NCI-H1436 (cell line): ENCODE measurements around the gene GALT.
A peak's percentile ranks its signal among the peaks of the same experiment; 100 is the strongest.

Experiments
- DNase-seq: peaks from one replicate; lab custom pipeline; 2025; lab: John Stamatoyannopoulos, UW

The GALT gene

DNA sequence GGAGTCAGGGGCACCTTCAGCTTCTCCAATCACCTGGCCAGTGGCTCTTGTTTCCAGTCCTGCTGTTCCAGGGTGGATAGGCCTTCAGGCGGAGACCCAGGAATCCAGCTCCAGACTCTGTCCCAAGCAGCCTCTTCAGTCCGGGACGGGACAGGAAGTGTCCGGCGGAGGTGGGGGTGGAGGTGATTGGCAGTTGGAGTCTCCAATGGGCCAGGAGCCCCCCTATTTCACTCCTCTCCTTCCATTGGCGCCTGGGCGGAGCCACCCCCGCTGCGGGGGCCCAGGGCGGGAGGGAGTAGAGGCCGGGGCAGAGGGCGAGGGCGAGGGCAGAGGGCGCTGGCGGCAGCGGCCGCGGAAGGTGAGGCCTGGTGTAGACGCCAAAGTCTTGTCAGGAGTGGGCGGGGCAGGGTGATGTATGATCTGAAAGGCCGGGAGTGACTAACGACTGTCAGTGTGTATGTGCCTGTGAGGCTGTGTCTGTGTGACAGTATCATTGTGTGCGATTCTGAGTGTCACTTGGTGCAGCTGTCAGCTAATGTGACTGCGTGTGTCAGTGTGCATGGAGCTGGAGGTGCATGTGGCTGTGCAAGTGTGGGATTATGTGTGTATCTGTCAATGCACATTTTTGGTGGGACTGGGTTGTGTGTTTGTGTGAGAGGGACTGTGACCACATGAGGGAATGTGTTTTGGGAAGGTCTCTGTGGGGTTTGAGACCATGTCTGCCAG, 5.6 kb downstream of the GALT start, which contains the start of gene IL11RA:
Gene IL11RA, plus strand, starts transcription at position 310 of the 726 bp plus-strand sequence. CDS start 3,033 bp downstream, outside the sequence.
- no peak for DNase-seq

DNA sequence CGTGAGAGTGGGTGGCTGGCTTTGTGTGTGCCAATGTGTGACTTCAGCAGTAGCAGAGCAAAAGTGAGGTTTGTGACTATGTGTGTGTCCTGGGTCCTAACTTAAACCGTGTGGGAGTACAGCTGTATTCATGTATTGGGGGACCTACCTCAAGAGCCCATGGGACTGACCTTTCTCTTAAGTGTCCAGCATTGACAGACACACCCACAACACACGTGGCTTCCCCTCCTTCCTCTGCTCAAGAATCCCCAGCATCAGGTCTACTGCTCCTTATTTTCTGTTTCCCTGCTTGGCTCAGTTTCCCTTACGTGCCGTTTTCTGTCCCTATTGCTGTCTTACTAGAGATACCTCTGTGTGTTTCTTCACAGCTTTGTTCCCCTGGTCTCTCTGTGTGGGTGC, 6.1 kb downstream of the GALT start:
- no peak for DNase-seq

DNA sequence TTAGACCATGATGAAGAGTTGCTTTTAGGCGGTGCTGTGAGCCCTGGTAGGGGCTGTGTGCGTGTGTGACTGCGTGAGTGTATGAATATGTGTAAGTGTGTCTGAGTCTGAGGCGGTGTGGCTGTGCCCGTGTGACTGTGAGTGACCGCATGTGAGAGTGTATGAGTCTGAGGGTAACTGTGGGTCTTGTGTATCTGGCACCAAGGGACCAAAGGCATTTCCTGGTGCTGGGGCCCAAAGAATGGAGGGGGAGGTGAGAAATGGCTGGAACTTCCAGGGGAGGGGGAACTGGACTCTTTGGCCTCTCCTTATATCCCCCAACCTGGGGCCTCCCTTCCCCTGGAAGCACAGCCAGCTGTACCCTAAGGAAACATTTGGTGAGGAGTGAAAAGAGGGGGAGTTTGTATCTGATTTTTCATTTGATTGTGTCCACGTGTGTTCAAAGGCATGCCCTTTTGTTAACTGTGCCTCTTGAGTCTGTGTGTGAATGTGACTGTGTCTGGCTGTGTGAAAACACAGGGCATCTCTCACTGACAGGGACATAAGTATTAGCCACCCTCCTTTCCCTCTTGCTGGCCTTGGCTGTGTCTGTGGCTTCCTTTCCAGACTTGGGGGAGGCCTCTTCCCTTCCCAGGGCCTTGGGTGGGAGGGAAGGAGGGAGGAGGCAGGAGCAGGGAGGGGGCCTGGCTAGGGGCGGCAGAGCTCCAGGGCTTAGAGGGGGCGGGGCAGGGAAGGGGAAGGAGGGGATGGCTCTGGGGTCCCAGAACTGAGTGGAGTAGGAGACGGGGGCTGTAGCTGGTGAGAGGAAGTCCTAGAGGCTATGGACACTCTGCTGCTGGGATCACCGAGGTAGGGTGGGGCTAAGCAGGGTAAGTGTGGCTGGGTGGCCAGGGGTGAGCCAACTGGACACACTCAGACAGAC, 6.9 kb downstream of the GALT start:
- no peak for DNase-seq

DNA sequence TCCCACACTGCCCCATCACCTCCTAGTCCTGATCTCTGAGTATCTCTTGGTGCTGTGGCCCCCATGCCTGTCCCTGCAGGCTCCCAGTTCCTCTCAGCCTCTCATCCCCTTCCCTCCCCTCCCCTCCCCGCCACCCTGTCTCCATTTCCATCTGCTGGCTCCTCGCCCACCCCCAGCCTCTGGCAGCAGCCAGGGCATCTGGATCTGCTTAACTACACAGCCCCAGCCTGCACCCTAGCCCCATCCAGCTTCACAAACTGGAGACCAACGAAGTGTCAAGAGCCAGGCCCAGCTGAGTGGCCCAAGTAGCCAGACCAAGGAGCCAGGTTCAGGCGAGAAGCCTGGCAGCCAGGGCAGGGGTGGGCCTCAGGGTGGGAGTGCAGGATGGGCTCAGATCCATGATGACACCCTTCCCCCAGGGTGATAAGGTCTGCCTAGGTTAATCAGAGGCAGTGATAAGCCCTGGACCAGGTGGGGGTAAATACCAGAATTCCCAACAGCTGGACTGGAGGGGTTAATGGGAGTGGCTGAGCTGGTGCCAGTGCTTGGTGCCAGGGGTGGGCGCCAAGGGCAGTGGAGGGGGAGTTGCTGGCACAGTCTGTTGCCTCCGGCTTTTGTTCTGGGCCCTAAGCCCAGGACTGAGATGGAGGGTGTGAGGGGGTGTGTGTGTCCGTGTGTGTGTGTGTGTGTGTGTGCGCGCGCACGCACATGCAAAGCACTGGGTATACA, 8.0 kb downstream of the GALT start:
- no peak for DNase-seq

DNA sequence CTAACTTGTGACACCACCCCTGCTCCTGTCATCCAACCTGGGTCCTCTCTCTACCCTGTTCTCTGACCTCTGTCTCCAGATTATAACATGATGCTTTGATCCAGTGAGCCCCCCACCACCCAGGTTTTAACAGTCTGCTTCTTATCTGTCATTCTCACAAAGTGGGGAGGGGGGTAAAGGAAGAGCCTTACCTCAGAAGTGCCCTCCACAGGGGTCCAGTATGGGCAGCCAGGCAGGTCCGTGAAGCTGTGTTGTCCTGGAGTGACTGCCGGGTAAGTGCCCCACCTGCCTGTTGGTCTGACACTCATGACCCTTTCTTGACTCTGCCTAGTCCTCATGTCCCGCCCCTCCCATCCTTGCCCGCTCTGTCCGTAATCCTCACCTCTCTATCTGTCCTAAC, 8.9 kb downstream of the GALT start:
- DNase-seq: no peak

DNA sequence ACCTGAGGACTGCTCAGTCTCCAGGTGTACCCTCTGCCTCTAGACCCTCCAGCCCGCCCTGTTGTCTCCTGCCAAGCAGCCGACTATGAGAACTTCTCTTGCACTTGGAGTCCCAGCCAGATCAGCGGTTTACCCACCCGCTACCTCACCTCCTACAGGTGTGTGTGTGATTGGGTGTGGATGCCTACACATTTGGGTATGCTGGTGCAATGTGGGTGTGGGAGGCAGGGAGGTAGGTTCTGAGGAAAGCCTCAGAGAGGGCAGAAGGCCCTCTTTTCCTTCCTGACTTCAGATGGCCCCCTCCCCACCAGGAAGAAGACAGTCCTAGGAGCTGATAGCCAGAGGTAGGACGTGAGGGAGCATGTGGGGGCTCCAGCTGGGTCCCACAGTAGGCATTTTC, 10.5 kb downstream of the GALT start:
- DNase-seq: no peak

DNA sequence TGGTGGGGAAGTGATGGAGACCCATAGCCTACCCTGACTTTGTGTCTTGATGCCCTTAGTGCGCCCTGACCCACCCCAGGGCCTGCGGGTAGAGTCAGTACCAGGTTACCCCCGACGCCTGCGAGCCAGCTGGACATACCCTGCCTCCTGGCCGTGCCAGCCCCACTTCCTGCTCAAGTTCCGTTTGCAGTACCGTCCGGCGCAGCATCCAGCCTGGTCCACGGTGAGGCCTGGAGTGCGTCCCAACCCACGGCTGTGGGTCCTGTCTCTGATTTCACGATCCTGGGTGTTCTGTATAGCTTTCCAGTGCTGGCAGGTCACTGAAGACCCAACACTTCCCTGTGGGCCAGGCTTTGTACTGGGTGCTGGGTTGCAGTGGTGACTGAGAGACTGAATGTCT, 12.0 kb downstream of the GALT start:
- DNase-seq: no peak

DNA sequence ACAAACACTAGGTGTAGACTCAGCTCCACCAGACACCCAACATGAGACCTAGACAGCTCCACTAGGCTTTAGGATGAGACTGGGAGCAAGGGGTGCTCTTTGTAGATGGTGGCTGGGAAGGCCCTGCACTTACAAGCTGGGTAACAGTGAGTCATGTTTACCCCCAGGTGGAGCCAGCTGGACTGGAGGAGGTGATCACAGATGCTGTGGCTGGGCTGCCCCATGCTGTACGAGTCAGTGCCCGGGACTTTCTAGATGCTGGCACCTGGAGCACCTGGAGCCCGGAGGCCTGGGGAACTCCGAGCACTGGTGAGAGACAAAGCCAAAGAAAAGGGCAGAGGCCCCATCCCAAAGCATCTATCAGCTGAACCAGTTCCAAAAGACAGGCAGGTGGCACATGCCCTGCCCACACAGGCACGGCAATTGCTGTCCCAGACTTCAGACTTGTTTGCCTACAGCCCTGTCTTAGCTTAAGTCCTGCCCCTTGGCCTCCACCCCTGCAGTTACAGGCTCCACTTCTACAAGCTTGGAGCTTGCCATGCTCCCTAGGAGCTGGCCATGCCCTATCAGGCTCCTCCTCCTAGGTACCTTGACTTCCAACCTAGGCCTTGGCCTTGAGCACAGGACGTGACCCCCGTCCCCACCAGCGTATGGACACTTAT, 13.2 kb downstream of the GALT start:
- DNase-seq: no peak

DNA sequence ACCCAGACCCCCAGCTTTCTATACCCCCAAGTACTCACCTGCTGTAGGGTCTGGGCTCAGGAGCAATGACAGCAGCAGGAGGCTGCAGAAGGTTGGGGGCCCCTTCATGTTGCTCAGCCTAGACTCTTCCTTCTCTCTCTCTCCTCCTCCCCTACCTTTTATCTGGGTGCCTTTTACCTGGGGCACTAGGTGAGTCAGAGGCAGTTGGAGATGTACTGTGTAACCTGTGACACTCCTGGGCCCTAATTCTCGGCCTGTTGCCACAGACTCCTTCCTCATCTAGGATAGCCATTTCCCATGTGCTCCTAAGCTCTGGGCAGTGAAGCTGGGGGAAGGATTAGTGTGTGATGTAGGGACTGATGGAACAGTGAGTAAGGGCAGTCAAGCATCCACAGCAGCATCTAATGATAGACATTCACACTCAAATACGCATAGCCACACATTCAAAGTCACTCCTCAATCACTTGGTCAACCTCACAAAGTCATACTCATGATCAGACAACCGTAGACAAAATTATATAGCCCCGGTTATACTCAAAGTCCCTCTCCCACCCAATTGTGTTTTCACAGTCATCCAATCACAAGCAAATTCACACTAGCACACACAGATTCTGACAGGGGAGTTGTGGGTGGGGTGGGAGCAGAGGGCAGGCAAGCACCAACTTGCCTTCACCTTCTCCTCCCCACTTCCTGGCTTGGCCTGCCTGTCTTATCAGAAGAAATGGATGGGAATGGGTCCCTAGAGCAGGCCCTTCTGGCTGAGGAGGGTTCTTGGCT, 16.2 kb downstream of the GALT start, which contains the start of gene CCL27:
Gene CCL27, minus strand, starts transcription at position 132 of the 777 bp plus-strand sequence. Its CDS starts 24 bp downstream, at position 108.
- no peak for DNase-seq

DNA sequence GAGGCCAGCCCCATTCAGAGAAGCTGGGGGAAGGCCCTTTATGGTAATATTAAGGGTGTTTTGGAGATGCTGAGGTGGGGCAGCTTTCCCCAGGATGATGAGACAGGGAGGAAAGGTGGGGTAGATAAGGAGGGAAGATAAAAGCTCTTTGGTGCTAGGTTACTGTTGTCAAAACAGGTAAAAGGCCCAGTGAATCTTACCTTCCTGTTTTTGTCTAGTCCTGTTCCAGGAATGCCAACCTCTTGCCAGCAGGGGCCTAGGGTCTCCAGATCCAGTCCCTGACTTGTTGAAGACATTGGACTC, 16.8 kb downstream of the GALT start:
- no peak for DNase-seq

DNA sequence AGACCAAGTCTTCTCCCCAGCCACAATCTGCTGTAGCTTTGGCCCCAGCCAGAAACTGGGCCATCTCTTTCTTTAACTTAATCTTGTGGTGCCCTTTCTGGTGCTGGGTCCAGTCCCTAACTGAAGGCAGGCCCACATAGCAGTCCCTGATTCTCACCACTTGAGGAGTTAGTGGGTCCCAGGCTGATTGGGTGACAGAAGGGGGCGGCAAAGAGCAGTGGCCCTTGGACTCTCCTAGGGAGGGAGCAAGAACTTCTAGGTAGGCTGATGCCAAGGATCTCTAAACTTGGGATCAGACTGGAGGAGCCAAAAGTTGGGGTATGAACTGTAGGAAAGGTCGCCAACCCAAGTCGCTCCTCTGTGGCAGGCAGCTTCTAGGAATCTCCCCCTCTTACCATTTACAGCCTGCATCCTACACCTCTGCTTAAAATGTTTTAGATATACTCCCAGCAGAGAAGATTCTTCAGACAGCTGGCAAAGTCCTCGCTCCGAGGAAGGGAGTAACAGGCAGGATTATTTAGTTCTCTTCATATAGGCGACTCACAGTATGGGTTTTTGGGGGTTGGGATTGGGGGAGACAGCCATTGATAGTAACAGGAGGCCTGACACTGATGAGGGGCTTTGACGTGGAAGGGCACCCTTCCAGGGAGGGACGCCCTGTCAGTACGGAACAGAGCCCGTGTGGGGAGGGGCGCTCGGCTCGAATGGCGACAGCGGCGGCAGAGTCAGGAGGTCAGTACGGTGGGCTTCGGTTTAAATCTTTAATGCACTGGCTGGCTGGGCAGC, 18.0 kb downstream of the GALT start:
- peak; percentile 21 for DNase-seq

DNA sequence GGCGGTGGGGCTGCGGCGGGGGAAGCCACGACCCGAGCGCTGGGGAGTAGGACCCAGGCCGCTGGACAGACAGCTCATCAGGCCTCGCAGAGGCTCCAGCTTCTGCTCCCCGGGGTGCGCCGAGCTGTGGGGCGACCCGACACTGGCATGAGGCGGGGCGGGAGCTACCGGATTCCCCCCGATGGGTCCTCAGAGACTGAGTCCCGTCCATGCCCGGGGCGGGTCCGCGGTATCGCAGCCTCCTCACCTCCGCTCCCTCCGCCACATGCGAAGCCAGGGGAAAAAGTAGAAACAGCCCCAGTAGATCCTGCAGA, 18.5 kb downstream of the GALT start:
- DNase-seq: no peak

DNA sequence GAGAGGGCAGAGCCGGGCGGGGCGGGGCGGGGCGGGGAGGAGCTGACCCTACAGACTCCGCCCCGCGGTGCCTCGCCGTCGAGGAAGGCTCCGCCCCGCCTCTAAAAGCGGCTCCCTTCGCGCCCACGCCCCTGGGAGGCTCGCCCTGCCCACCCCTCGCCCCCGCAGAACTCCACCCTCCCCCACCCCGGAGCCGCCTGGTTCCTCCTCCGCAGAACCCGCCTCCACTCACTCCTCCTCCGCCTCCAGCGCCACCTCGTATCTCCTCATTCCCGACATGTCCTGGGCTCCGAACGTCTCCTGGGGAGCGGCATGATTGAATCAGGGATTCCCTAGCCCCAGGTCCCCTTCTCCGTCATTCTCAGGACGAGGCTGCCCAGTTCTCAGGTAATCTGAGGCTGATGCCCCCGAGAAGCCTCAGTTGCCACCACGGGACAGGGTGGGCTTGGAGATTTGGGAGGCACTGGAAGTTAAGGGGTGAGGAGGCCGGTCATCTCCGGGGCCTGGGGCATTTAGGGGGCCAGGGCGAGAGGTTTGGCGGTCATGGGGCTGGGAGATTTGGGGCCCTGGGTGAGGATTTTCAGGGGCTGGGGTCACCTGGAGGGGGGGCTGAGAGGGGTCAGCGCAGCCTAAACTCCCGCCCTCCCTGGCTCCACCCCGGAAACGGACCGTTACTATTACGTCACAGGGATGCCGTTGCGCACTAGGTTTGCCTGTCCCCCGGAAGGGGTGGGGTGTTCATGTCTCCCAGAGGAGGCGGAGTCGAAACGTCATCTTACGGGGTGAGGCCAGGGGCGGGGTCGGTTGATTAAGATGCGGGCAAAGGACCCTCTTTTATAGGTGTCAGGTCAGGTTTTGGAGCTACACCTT, 19.1 kb downstream of the GALT start:
- peak; percentile 97 for DNase-seq

DNA sequence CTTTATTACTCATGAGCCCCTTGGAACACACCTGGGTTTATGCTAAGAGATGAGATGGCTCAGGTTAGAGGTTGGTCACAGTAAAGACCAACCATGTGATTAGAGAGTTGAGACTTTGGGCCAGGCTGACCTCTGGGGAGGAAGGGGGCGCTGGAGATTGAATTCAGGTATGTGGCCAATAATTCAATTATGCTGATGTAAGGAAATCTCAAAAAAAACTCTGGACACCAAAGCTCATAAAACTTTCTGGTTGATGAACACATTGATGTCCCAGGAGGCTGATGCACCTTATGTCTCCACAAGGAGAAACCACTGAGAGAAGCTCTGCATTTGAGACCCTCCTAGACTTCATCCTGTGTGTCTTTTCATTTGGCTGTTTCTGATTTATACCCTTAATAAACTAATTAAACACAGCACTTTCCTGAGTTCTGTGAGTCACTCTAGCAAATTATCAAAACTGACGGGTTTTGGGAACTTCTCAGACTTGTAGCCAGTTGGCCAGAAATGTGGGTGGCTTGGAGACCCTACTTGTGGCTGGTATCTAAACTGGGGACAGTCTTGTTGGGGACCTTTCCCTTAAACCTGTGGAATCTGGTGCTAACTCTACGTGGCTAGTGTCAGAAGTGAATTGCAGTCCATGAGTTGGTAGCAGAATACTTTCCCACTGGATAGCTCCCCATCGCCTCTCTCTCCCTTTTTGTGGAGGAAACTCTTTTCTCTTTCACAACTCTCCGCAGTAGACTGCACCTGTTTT, 23.5 kb downstream of the GALT start:
- DNase-seq: no peak

DNA sequence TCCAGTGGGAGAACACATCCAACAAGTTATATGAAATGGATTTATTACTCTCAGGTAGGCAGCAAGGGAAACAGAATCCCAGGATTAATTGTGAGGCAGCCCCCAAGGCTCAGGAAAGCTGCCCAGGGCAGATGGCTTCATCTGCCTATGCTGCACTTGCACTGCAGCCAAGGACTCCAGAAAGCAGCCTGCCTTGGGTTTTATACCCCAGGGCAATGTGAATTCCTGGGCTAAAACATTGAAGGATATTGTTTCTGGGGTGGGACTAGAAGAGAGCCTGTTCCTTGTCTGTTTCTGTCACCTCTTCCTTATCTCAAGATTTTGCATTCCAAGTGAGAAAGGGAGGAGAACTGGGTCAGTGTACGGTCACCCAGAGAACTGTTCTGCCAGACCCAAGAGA, 24.8 kb downstream of the GALT start:
- no peak for DNase-seq

DNA sequence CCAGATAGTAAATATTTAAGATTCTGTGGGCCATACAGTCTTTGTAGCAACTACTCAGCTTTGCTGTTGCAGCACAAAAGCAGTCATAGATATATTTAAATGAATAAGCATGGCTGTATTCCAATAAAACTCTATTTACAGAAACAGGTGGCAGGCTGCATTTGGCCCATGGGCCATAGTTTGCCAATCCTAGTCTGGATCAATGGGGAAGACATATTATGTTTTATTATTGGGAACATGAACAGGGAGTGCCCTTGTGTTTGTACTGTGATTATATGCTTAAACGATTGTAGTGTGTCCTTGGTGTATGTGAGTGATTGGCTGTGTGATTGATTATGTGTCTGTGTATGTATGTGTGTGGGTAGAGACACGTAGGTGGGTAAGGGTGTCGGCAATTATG, 28.0 kb downstream of the GALT start:
- DNase-seq: no peak

DNA sequence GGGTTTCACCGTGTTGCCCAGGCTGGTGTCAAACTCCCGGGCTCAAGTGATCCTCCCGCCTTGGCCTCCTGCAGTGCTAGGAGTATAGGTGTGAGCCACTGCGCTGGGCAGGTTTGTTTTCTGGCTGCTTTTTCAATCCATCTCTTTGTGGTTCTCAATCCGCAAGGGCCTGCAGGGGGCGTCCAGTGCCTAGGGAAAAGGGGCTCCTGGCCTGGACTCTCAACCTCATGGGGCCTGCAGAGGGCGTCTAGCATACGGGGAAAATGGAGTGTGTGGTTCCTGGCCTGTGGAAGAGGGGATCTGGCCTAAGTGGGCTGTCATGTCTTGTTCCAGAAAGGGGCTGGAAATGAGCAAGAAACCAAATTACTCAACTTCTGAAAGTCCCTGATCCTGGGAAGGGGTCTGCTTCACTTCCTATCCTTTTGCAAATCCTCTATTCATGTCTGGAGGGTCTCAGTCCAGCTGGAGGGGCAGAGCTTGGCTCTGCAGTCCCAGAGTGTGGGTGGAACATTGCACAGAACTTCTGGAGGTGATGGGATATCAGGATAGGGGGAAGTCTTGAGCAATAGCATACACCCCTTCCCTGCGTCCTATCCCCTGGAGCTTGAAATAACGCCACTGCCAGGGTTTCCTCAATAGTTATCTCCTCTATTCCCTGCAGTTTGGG, 28.7 kb downstream of the GALT start:
- DNase-seq: peak; percentile 45

DNA sequence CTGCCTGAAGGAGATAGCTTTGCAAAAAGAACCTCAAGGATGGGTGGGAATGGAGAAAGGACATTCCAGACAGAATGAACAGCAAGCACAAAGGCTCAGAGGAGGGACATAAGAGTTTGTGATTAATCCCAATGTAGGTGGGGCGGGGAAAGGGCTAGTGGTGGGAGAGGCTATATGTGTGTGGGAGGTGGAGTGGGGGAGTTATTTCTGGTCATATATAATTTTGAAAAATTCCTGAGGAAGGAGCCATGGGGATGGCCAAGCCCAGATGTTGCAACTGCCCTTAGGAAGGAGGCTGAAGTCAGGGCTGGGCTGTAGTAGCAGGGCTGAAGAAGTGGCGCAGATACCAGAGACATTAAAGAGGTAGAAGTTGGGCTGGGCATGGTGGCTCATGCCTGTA, 29.4 kb downstream of the GALT start:
- no peak for DNase-seq
